Fibroblast of villous mesenchyme (primary cell): ENCODE measurements around the gene CD96. TPM values are rescaled to one million over a fixed set of nuclear protein-coding genes. Genes with fewer than 3 reads are reported as not detected.

Experiments
- DNase-seq: peaks from one replicate; pipeline ENCODE4 v3.0.0-alpha.2; 2010; ENCODE audit warnings: low read depth
- H3K4me3 ChIP-seq: 2 replicates; pipeline ENCODE4 v1.5.1; 2011; ENCODE audit warnings: low read depth, mild to moderate bottlenecking, low read length
- total RNA-seq: library from RNA; depleted of rRNA; stranded (reverse); fragments of >200 nt; gene quantifications from 2 replicates; pipeline ENCODE4 v1.2.3, GENCODE V29; 2012
- TF ChIP-seq, protein P1 (sequence below): IDR thresholded peaks from 2 replicates; pipeline ENCODE4 v1.5.1; 2012; ENCODE audit warnings: low read depth, mild to moderate bottlenecking, low read length; ENCODE audit not compliant: insufficient read depth

CD96 gene
- total RNA-seq, 1 donor, result not detected

DNA sequence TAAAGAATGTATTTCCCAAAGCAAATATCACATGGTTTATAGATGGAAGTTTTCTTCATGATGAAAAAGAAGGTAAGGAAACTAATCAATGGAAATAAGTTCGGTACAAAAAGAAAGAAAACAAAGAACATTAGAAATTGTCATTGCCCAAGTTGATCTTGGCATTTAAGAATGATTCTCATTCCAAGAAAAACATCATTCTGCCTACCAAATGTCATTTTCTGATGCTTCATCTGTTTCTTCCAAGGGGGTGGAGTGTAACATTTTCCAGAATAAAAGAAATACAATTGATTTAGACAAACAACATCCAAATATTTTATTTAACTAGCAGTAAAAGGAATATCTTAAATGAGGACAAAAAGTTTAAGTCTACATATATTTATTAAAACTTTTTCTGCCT is 56.1 kb downstream of the CD96 start:
- TF ChIP-seq, protein P1, sequence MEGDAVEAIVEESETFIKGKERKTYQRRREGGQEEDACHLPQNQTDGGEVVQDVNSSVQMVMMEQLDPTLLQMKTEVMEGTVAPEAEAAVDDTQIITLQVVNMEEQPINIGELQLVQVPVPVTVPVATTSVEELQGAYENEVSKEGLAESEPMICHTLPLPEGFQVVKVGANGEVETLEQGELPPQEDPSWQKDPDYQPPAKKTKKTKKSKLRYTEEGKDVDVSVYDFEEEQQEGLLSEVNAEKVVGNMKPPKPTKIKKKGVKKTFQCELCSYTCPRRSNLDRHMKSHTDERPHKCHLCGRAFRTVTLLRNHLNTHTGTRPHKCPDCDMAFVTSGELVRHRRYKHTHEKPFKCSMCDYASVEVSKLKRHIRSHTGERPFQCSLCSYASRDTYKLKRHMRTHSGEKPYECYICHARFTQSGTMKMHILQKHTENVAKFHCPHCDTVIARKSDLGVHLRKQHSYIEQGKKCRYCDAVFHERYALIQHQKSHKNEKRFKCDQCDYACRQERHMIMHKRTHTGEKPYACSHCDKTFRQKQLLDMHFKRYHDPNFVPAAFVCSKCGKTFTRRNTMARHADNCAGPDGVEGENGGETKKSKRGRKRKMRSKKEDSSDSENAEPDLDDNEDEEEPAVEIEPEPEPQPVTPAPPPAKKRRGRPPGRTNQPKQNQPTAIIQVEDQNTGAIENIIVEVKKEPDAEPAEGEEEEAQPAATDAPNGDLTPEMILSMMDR, result no peak
- H3K4me3 ChIP-seq, result no peak overlapping the region
- no peak for DNase-seq

DNA sequence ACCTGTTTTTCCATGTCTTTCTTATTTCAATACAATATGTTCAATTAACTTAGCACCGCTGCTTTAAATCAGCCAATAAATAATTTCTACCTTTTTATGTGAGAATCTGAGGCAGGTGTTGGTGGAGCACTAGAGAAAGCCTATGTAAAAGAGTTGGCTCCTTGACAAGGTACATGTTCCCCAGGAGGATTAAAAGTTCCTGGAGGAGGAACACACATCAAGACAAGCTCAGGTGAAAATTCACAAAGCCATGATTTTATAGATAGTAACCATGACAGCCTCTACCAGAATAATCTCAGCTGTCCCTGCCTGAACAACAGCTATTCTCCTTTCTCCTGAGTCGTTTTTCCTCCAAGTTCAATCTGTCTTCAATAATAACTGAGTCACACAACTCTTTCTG is 56.6 kb downstream of the CD96 start:
- no peak overlapping the region for H3K4me3 ChIP-seq
- TF ChIP-seq, protein P1, result no peak
- no peak for DNase-seq

DNA sequence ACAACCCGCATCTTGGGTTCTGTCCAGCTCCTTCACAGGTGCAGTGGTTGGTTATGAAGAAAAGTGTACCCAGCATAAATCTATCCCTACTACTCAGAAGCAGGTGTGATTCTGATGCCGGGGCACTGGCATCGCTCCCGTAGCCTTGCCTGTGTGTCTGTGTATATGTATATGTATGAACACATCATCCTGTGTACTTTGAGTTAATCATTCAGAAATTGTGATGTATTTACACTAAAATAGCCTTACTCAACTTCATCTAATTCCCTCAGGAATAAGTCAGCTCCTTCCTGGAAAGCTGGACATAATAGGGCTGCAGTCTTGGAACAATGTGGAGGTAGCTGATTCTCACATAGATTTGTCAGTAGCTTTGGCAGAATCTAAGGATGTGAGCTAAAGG is 59.8 kb downstream of the CD96 start:
- TF ChIP-seq, protein P1, result no peak
- no peak for DNase-seq
- H3K4me3 ChIP-seq, result no peak overlapping the region

DNA sequence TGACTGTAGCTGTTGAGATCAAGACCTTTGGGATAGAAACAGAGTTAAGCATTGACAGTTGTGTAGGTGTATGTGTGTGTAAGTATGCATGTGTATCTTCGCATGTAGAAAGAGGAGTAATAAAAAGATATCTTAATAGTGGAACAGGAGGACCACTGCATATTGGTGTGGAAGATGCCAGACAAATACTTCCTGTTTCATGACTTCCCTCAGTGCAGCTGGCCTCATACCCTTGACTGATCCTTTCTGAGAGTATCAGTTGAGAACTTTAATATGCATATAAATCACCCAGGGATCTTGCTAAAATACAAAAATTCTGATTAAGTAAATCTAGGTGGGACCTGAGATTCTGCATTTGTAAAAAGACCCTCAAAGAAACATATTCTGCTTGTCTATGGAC is 61.7 kb downstream of the CD96 start:
- TF ChIP-seq, protein P1, result no peak
- no peak overlapping the region for H3K4me3 ChIP-seq
- DNase-seq, result no peak

DNA sequence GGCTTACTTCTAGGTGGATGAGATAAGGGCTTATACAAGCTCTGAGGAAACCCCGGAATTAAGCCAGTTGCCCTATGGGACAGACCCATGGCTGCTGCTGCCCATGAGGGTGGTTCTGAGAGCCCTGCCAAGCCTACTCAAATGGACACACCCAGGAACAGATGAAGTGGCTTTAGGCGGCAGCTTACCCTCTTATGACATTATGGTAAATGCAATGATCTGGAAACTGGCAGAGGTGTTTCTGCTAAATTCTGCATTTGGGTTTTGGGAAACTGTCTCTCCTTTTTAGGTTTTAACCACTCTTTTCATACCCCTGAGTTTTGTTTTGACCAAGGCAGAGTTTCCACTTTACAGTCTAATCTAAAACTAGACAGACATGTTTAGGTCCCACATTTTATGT is 62.1 kb downstream of the CD96 start:
- H3K4me3 ChIP-seq, result no peak overlapping the region
- DNase-seq, result no peak
- TF ChIP-seq, protein P1, result no peak

DNA sequence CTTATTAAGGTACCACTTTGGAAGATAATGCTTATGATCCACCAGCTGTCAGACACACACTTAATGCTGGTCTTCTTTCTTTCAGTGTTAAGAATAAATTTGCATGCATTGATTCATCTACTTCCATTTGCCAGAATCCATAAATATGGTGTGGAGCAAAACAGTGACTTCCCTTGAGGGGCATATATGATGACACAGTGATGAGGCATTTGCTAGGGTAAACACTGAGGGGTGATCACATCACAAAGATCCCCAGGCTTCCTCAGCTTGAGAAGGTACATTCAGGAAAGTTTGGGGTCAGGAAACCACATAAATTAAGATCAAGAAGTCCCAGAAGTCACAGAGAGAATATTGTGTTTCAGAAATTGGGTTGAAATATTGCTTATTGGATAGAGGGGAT is 63.0 kb downstream of the CD96 start:
- DNase-seq, result no peak
- TF ChIP-seq, protein P1, result no peak

DNA sequence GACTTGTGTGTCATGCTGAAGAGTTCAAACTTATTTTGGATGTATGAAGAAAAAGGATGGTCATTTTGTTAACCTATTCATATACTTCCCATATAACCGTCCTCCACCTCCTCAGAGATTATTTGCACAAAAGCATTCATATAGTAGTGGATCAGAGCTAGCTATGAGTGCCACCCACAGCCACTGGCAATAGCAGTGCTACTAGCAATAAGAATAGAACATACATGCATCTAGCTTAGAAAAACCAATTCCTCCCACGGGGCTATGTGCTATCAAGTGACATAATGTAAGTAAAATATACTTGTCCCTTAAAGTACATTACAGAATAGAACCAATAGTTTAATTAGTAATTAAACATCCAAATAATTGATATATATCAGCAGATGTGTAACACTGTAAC is 63.5 kb downstream of the CD96 start:
- TF ChIP-seq, protein P1, result no peak
- H3K4me3 ChIP-seq, result no peak overlapping the region
- DNase-seq, result no peak

More for the DNA sequence above, 63.0 kb downstream of the CD96 start:
- H3K4me3 ChIP-seq, result no peak overlapping the region
